Measurements from ENCODE around the gene MYOZ3.

MYOZ3 gene

GRCh38 chr5:150627731-150628545 is 33.1 kb upstream of the MYOZ3 start:
- no peak for TF ChIP-seq CTCF (IDR thresholded peaks at IDR 0.05; ENCODE audit: extremely low read depth, missing control alignments)
- DNase-seq (ENCODE audit: low spot score), result no peak

DNA sequence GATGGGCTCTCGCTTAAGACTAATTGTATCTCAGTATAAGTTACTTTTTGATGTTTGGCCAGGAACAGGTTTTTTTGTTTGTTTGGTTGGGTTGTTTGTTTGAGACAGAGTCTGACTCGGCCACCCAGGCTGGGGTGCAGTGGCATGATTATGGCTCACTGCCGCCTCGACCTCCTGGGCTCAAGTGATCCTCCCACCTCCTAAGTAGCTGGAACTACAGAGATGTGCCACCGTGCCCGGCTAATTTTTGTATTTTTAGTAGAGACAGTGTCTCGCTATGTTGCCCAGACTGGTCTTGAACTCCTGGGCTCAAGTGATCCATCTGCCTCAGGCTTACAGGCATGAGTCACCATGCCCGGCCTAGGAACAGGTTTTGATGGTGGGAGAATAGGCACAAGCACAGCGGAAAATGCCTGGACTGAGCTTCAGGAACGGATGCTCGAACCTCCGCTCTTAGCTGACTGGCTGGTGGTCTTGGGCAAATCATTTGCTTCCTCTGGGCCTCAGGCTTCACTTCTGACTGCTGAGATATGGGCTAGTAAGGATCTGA is 32.0 kb upstream of the MYOZ3 start:
- DNase-seq (ENCODE audit: low spot score), result no peak
- no peak for TF ChIP-seq CTCF (IDR thresholded peaks at IDR 0.05; ENCODE audit: extremely low read depth, missing control alignments)

- no peak for DNase-seq (ENCODE audit: low spot score)
- TF ChIP-seq CTCF (IDR thresholded peaks at IDR 0.05; ENCODE audit: extremely low read depth, missing control alignments), result no peak
Observed at GRCh38 chr5:150630016-150630415, 31.0 kb upstream of the MYOZ3 start.

DNA sequence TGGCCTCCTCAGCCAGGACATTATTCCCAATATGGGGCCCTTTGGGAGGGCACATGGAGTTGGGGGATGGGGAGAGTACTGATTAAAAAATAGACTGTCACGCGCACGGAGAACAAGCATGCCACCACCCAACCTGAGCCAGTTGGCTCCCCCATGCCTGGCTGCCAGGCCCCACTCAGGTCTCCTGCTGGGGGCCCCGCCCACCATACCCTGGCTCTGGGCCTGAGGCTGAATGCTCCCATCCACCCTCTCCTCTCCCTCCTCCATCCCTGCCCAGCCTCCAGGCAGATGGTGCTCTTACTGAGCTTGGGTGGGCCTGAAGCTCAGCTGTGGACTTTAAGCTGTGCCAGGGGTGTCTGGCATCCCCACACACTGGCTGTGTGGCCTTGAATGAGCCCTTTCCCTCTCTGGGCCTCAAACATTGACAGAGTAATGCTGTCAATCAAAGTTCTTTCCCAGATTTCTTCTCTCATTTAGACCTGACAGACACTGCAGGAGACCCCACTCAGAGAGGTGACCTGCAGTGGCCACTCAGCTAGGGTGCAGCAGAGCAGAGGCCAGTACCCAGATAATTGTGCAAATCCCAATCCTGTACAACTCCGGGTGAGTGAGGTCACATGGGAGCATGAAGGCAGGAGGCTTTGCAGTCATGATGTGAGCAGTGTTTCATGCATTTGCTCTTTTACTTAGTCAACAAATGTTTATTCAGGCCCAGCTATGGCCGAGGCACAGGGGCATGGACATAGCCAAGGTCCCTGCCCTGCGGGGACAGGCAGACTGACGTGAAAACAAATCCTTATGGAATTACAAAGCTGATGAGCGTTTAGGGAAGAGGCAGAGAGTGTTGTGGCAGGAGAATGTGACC is 30.4 kb upstream of the MYOZ3 start:
- no peak for DNase-seq (ENCODE audit: low spot score)
- no peak for TF ChIP-seq CTCF (IDR thresholded peaks at IDR 0.05; ENCODE audit: extremely low read depth, missing control alignments)

DNA sequence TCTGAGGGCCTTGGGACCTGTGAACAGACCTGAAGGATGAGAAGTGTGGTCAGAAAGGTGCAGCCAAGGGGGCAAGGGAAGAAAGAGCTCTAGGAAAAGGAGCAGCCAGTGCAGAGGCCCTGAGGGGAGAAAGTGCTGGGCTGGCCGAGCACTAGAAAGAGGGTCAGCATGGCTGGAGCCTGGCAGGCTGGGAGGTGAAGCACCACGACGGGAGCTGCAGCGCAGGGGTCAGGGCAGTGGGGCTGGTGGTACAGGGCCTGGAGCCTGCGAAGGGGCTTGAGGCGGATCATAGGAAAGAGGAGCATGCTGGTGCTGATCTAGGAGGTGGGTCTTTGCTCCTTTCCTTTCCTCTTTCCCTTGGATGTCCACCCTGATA is 29.7 kb upstream of the MYOZ3 start:
- no peak for DNase-seq (ENCODE audit: low spot score)
- no peak for TF ChIP-seq CTCF (IDR thresholded peaks at IDR 0.05; ENCODE audit: extremely low read depth, missing control alignments)

GRCh38 chr5:150632305-150633160 is 28.5 kb upstream of the MYOZ3 start:
- TF ChIP-seq CTCF (IDR thresholded peaks at IDR 0.05; ENCODE audit: extremely low read depth, missing control alignments), result no peak
- no peak for DNase-seq (ENCODE audit: low spot score)

Data from GM20000 (cell line).